Glomerular endothelial cell (primary cell): Measurements from ENCODE around the gene KIAA0232. TPM values are rescaled to one million over a fixed set of nuclear protein-coding genes. Genes with fewer than 3 reads are reported as not detected.

Experiments
- DNase-seq: peaks from one replicate; pipeline ENCODE4 v3.0.0-alpha.2; 2011; ENCODE audit warnings: low read depth, low spot score; ENCODE audit errors: extremely low read depth
- total RNA-seq: library from RNA; depleted of rRNA; stranded (reverse); fragments of >200 nt; gene quantifications from 2 replicates; pipeline ENCODE4 v1.2.3, GENCODE V29; 2015

Gene KIAA0232
- 21.1 and 22.5 TPM in 2 replicates for total RNA-seq

DNA sequence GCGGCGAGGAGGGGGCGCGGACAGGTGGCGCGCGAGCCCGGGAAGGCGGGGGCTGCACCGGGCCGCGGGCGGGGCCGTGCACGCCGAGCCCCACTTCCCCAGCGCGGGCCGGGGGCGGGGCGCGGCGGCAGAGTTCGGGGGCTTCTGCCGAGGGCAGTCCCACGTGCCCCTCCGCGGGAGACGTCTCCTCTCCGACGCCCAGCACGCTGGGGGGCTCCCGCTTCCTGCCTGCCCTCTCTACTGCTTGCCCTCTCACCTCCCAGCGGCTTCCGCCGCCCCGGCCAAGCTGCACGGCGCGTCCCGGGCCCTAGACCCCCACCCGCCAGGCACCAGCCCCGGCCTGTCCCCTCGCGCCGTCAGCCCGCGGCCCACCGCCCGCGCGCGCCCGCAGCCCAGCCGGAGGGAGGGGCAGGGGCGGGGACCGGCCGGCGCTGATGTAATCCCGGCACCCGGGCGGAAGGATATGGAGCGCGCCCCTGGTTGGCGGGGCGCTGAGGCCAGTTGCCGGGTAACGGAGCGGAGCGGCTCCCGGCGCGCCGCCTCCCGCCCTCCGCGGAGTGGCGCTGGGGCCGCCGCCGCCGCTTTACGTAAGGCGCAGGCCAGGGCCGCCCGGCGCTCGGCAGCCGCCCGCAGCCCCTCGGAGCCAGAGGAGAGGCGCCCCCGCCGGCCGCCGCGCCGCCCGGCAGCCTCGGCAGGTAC is at the start of gene KIAA0232:
Gene KIAA0232, plus strand, starts transcription at position 581 of the 699 bp plus-strand sequence. CDS start 41,727 bp downstream, outside the sequence.
- DNase-seq = no peak

- no peak for DNase-seq
Observed at GRCh38 chr4:6733358-6734164, 49.0 kb upstream of the KIAA0232 start.

- DNase-seq = no peak
Observed at GRCh38 chr4:6734165-6734786, 48.3 kb upstream of the KIAA0232 start.

GRCh38 chr4:6739920-6740319 is 42.6 kb upstream of the KIAA0232 start:
- DNase-seq = no peak

GRCh38 chr4:6740347-6740746 is 42.2 kb upstream of the KIAA0232 start:
- no peak for DNase-seq

- DNase-seq = no peak
Observed at GRCh38 chr4:6742507-6742906, 40.0 kb upstream of the KIAA0232 start.

GRCh38 chr4:6742989-6743388 is 39.5 kb upstream of the KIAA0232 start:
- no peak for DNase-seq

GRCh38 chr4:6746721-6747293 is 35.7 kb upstream of the KIAA0232 start:
- no peak for DNase-seq

DNA sequence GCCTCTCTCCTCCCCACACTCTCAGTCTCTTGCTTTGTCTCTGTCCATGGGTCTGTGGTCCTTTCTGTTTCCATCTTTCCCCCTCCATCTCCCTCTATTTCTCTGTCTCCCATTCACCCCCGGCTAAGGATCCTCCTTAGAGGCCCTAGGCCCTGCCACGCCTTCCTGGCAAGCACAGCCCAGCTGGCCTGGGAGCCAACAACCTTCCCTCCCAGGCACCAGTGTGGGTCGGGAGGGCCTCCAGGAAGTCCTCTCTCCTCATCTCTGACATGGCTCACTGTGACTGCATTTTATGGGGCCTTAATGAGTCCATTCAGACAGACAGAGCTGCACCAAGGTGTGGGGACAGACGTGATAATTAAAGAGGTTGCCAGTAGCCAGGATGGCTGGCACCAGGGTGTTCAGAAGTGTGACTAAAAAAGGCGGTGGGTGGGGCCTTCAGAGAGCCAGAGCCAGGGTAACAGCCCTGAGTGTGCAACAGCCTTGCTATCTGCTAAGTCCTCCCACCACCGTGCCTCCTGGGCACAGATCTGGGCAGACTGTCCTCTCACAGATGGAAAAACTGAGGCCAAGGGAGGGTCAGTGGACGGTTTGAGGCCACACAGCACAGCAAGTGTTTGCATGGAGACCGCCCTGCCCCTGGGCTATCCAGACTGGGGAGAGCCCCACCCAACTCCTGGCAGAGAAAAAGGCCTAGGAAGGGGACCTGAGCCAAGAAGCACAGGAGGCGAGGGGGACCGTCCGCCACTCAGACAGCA is 35.1 kb upstream of the KIAA0232 start:
- no peak for DNase-seq

- no peak for DNase-seq
Observed at GRCh38 chr4:6748286-6748685, 34.2 kb upstream of the KIAA0232 start.

DNA sequence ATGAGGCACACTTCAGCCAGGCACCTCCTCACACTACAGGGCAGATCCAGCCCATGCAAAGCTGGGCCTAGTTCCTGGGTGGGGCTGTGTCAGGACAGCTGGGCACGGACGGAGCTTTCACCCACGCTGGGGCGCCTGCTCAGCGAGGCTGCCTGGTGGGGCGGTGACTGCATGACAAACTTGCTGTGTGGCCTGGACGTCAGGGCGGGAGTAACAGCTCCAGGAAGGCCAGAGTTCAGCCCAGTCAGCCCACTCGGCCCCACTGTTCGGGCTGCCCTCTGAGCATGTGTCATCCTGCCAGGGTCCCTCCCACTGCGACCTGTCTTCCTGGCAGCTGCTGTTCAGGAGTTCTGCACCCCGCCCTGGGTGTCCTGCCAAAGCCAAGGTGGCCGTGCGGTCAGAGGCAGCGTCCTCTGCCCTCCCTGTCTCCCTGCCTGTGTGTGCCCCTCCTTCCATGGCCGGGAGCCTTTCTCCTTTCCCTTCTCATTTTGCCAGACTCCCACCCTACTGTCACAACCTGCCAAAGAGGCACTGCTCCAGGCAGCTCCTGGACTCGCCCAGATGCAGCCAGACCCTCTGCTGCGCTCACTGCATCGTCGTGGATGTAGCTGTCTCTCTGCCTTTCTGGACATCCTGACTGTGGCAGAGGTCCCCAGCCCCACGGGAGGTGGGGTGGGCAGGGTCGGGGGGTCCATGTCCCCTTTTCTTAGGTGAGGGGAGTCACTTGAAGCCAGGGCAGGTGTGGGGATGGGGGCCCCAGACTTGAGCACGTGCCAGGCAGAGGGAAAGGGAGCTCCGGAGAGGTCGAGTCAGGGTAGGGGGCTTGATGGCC is 33.0 kb upstream of the KIAA0232 start:
- no peak for DNase-seq

GRCh38 chr4:6750286-6751221 is 32.0 kb upstream of the KIAA0232 start:
- DNase-seq = no peak

DNA sequence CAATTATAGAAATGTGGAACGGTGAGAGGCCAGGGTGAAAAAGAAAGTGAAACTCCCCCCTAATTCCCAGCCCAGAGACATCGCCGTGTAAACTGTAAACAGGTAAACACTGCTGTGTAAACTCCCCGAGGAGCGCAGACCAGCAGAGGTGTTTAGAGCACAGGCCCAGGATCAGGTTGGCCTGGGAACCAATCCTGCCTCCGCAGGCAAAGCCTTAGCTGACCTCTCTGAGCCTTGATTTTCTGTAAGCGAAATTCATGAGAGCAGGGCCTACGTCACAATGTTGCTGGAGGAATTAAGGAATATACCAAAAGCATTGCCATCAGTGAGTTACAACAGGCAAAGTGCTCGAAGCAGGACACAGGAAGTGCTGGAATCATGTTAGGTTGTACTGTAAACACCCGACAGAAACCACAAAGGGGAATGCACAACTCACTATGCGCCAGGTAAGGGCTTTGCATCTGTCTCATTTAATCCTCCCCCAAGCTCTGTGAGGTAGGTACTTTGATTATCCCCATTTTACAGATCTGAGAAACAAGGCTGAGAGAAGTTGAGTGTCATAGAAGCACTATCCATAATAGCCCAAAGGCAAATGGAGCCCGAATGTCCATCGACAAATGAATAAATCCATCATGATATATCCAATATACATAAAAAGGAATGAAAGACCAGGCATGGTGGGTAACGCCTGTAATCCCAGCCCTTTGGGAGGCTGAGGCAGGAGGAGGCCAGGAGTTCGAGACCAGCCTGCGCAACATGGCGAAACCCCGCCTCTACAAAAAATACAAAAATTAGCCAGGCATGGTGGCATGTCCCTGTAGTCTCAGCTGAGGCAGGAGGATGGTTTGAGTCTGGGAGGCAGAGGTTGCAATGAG is 30.7 kb upstream of the KIAA0232 start:
- no peak for DNase-seq

GRCh38 chr4:6752486-6752829 is 30.1 kb upstream of the KIAA0232 start:
- no peak for DNase-seq

- DNase-seq = no peak
Observed at GRCh38 chr4:6753103-6753560, 29.4 kb upstream of the KIAA0232 start.

- DNase-seq = no peak
Observed at GRCh38 chr4:6753891-6754290, 28.6 kb upstream of the KIAA0232 start.

- no peak for DNase-seq
Observed at GRCh38 chr4:6754481-6755087, 27.9 kb upstream of the KIAA0232 start.
